ENCODE measurements around the gene SCO2. TPM values are rescaled to one million over a fixed set of nuclear protein-coding genes. Genes with fewer than 3 reads are reported as not detected.

Gene SCO2
- total and polyA plus RNA-seq, 9 of the 15 experiments (the other 6 are each of a cell fraction or from before 2014, with no cell fraction given) = 0.34 to 4.0 (median 1.1) TPM; not detected in 3

GRCh38 chr22:50483556-50483955, 41.8 kb downstream of the SCO2 start (continued):
- no peak for TF ChIP-seq HMBOX1 (IDR thresholded peaks at IDR 0.05)

GRCh38 chr22:50483106-50483505, 42.3 kb downstream of the SCO2 start:
- 87% methylated on average over 6 of the region's 10 CpGs for WGBS (ENCODE audit: insufficient coverage, low coverage, missing lambda C conversion rate)
- no peak overlapping the region for H3K4me3 ChIP-seq
- peaks cover 4 to 66% of the 10 kb centered on the region in 2 experiments; a peak in 3 of 5 replicates for H3K4me1 ChIP-seq (replicated peaks in 1 of 2; ENCODE audit: control insufficient read depth in 2 of 2, insufficient read depth in 2 of 2, low read length in 2 of 2)
- FAIRE-seq (no peak), DNase-seq (ENCODE audit: extremely low read depth in 1 of 4, low spot score in 3 of 4) (no peak), ATAC-seq (no peak)
- BruUV-seq (replicated peaks) = TSS peak; percentile 45
- H3K36me3 ChIP-seq (ENCODE audit: control insufficient read depth, insufficient read depth, low read length) = no peaks in the 10 kb centered on the region
- H3K9ac ChIP-seq (ENCODE audit: insufficient read depth in 1 of 2, low read depth in 2 of 2, low read length in 2 of 2) = no peak overlapping the region
- no peak overlapping the region for H3K4me2 ChIP-seq (ENCODE audit: insufficient read depth, low read length)
- no peaks in the 10 kb centered on the region for H3K9me1 ChIP-seq (ENCODE audit: control insufficient read depth, insufficient read depth, low read length)
- no peaks in the 10 kb centered on the region for H3K79me2 ChIP-seq (ENCODE audit: control insufficient read depth, insufficient read depth, low read length)
- H2AFZ ChIP-seq (ENCODE audit: low read depth, low read length) = no peak overlapping the region
- H3K9me3 ChIP-seq (replicated peaks; ENCODE audit: control insufficient read depth, insufficient read depth, low read depth, low read length) = no peaks in the 10 kb centered on the region
- ChIA-PET POLR2A (interaction anchor here (1.2 kb wide), 1 partner anchor 9 kb away, joined by 5 read pairs; no protein-coding TSS in a partner anchor), CTCF (ENCODE audit: low intra/inter-chr PET ratio) (no interaction called here)
- H4K20me1 ChIP-seq (replicated peaks; ENCODE audit: control insufficient read depth, insufficient read depth, low read length) = no peaks in the 10 kb centered on the region
- TF ChIP-seq NONO (IDR thresholded peaks at IDR 0.05; ENCODE audit: low read depth in 2 of 2, low read length in 1 of 2) = no peak
- TF ChIP-seq PHF21A (IDR thresholded peaks at IDR 0.05; ENCODE audit: borderline replicate concordance, low read depth) = no peak
- TF ChIP-seq ZNF217 (CRISPR knock-in tag; IDR thresholded peaks at IDR 0.05) = no peak
- no peak for TF ChIP-seq THRB (CRISPR knock-in tag; conservative IDR thresholded peaks at IDR 0.05)
- no peak for TF ChIP-seq RBM17 (IDR thresholded peaks at IDR 0.05; ENCODE audit: borderline replicate concordance, low read depth, low read length)
- no peak for TF ChIP-seq DPF2 (IDR thresholded peaks at IDR 0.05)
- no peak for TF ChIP-seq PHB2 (IDR thresholded peaks at IDR 0.05; ENCODE audit: low read depth)
- in situ Hi-C loops (cut with MboI) = no loop called here
- intact Hi-C loops (cut with micrococcal nuclease) = no loop called here
- H3K27ac ChIP-seq (ENCODE audit: extremely low read depth, low read depth, low read length) = no peak overlapping the region
- no peaks in the 10 kb centered on the region for H3K27me3 ChIP-seq (ENCODE audit: control insufficient read depth in 2 of 2, insufficient read depth in 2 of 2, low read length in 2 of 2)
